Fibroblast of upper back skin (primary cell): ENCODE results near the gene EEF1E1.
A peak's percentile ranks its signal among the peaks of the same experiment; 100 is the strongest.
"Not testable (repeated sequence)": the region's sequence is repeated elsewhere in the genome, so short reads cannot be mapped to it uniquely, and the experiment has no call there.

ENCODE experiments used
- DNase-seq: peaks from one replicate; pipeline ENCODE4 v3.0.0-alpha.2; 2013

EEF1E1 gene

DNA sequence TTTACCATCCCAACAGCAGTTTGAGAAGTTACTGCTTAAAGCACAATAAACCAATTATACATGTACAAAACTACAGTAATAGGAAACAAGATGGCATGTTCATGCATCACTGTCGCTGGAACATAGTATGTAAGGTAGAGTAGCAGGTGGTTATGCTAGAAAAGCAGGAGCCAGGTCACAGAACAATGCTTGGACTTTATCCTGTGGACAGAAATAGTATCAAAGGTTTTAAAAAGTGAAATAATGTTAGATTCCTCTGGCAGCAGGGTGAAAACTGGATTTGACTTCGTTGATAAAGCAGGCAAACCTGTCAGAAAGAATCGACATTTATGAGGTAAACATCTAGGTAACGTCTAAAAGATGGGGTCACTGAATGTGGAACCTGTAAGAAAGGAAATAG, 40.6 kb downstream of the EEF1E1 start:
- DNase-seq = no peak

DNA sequence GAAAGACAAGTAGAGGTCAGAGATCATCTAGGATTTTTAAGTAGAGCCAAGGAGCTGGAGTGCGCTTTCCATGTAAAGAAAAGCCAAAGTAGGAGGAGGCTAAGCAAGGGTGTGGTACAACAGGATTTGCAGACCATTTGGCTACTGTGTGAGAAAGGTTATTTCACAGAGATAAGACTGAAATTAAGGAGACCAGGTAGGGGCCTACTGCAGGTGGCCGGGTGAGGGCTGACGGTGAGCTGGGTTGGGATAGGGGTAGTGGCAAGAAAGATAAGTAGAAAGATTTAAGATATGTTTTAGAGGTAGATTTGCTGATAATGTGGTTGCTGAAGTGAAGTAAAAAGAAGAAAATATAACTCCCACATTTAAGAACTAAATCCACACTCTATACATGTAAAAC, 42.0 kb downstream of the EEF1E1 start:
- no peak for DNase-seq

DNA sequence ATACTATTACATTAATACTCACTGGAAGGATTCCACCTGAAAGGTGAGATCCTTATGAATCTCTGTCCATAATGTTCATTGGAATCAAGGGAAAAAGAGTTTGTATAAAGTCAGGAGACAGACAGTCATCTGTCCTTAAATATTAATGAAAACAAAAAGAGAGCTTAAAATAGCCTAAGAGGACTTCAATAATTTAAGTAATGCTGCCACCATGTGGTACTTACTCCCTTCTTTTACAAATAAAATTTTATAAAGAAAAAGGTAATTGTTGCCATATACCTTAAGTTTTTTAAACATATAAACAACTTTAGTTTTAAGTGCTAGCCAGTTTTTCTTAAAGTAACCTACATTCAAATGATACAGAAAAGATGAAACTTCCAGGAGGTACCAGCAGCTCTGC, 43.2 kb downstream of the EEF1E1 start:
- DNase-seq = peak; percentile 35

DNA sequence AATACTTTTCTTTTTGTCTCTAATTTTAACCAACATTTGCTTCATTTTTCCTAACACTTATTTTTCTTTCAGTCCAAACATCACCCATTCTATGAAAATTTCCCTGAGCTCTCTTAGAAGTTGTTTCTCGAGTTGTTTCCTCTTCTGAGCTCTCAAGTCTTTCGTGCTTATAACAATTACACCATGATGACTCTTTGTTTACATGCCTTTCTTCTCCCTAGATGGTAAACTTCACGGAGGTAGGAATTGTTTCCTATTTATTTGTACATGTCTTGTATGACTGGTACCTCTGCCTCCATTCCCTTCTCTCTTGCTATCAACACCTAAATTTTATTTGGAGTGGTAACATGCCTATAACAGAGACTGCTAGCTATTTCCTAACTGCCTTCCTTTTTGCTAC, 44.6 kb downstream of the EEF1E1 start:
- no peak for DNase-seq

DNA sequence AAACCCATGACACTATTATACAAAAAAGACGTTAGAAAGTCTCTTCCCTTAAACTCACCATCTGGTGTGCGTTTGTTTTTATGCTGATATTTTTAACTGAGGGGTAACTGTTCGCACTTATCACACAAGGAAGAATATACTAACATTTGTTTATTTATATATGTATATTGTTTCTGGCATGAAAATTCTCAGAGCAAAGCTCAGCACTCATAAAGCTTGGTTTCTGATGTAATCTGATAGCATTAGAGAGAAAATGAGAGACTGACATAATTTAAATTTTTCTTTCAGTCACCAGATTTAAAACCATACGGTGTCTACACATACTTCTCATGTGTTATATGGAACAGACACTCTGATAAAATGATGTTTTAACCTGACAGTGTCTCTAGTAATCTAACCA, 45.1 kb downstream of the EEF1E1 start:
- no peak for DNase-seq

DNA sequence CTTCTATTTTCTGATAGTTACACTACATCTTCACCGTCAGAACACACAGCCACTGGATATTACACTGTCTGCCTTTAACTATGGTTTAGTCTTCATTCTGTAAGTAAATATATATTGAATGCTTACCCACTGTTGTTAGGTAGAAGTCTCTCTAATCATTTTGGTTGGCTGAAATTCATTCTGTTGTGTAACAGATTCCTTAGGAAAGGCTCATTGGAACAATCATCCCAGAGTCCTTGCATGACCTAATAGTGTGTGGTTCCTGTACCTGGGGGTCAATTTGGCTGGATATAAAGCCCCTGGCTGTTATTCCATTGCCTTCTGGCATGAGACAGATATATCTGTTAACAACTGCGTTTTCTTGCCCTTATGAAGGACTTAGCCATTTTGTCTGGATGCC, 48.1 kb downstream of the EEF1E1 start:
- DNase-seq = no peak

DNA sequence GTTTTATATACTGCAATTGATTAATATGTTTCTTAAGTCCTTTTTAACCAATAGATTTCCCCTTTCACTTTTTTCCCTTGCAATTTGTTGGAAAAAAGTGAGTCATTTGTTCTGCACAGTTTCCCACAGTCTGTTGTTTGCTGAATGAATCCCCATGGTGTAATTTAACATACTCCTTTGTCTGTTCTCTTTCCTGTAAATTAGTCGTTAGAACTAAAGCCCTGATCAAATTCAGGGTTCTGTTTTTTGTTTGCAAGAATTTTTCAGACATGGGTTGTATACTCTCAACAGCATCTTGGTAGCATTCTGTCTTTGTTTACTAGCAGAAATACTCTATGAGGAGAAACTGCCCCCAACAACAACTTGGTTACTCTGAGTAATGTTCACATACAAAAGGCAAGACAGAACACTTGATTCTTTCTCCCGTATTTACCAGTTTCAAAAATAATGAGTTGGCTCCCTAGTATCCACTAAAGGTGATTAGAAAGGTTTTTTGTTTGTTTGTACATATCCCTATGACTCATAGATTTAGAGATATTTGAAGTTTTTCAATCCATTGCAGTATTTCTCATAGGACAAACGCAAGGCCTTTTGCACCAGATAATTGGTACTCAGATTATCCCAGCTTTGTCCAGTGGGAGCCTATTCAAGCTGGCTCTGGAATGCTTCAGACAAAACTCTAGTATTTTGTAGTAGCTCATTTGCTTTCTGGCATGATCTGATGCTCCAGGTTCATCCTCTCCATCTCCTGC, 54.6 kb downstream of the EEF1E1 start:
- peak; percentile 39 for DNase-seq

DNA sequence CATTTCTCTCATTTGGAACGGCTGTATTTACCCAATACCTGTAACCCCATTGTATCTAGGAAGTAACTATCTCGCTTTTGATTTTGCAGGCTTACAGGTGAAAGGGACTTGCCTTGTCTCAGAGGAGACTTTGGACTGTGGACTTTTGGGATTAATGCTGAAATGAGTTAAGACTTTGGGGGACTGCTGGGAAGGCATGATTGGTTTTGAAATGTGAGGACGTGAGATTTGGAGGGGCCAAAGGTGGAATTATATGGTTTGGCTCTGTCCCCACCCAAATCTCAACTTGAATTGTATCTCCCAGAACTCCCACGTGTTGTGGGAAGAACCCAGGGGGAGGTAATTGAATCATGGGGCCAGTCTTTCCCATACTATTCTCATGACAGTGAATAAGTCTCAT, 56.6 kb downstream of the EEF1E1 start:
- DNase-seq = not testable (repeated sequence)

DNA sequence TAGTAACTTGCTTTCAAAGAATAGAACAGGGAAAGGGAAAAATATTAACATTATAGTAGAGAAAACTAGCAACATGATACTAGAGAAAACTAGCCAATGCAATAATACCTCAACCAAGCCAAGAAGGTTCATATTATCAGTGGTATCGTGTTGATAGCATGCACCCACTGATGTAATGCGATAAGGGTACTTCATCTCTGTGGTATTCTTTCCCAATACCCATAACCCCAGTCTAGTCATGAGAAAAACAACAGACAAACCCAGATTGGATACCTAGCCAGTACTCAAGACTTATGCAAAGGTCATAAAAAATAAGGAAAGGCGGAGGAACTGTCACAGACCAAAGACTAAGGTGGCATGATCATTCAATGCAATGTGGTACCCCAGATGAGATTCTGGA, 59.1 kb downstream of the EEF1E1 start:
- no peak for DNase-seq

DNA sequence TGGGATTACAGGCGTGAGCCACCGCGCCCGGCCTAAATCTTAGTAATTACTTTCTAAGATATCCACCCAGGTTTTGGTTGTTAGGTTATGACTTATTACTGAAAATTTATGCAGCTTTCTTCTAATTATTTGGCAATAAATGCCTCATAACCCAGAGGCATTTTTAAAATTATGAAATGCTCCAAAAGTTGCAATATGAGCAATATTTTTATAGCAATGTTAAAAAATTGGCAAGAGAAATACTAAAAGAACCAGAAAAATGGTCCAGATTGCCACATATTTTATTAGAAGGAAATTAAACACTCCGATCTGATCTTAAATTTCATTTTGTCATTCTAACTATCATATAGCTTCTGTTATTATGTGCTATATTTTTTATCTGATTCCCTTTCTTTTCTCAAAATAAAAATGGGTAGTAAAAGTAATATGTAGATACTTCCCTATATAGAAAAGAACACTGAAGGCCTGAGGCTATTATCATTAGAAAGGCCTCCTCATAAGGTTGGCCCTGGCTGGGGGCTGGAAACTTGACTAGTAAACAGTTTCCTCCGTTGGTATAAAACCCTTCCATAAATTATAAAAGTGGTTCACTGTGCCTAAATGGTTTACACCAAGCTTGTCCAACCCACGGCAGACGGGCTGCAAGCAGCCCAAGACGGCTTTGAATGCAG, 60.3 kb downstream of the EEF1E1 start:
- DNase-seq = no peak

DNA sequence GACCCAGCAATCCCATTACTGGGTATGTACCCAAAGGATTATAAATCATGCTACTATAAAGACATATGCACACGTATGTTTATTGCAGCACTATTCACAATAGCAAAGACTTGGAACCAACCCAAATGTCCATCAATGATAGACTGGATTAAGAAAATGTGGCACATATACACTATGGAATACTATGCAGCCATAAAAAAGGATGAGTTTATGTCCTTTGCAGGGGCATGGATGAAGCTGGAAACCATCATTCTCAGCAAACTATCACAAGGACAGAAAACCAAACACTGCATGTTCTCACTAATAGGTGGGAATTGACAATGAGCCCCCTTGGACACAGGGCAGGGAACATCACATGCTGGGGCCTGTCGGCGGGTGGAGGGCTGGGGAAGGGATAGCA, 68.2 kb downstream of the EEF1E1 start:
- not testable (repeated sequence) for DNase-seq

DNA sequence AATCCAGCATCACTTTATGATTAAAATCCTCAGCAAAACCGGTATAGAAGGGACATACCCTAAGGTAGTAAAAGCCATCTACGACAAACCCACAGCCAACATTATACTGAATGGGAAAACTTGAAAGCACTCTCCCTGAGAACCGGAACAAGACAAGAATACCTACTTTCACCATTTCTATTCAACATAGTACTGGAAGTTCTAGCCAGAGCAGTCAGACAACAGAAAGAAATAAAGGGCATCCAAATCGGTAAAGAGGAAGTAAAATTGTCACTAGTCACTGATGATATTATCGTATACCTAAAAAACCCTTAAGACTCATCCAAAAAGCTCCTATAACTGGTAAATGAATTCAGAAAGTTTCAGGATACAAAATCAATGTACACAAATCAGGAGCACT, 71.4 kb downstream of the EEF1E1 start:
- DNase-seq = no peak
